ENCODE results near the gene PPP2R2D. TPM values are rescaled to one million over a fixed set of nuclear protein-coding genes. Genes with fewer than 3 reads are reported as not detected.

The PPP2R2D gene
- total RNA-seq, 1 experiment from 2014 or later: 35.8 TPM

DNA sequence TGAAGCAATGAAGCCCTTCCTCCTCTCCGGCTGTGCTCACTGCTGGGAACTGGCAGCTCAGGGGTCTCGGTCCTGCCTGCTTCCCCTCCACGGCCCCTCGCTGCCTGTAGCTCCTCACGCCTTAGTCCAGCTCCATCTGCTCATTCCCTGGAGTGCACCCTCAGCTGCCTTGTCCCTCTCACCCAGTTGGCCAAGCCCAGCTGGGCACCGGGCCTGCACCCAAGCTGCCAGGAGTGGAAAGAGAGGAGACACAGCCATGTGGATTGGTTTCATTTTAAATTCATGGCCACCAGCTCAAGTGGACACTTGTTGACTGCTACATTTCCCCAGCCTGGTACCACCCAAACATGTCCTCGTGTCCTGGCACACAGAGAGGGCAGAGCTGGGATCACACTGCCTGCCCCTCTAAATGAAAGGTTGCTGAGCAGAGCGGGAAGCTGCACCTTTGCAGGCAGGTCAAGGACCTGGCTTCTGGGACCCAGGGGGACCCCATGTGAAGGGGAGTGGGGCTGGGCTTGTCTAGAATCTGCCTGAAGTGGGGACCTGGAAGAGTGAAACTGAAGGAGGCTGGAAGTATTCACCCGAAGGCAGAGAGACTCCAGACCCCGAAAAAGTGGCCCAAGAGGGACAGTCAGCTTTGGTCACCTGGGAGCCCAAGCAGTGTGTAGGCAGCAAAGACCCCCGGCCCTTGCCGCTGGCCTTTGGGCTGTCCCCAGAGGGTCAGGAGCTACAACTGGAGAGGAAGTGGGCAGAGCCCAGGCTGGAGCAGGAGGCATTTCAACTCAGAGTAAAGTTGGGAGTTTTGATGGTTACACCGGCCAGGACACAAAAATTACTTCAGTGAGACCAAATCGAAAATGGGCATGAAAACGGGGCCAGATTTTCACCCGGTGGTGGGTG is 95.9 kb downstream of the PPP2R2D start:
- DNase-seq (ENCODE audit: low read depth): no peak

GRCh38 chr10:131997366-131998049 is 96.7 kb downstream of the PPP2R2D start:
- peak; percentile 57 for DNase-seq (ENCODE audit: low read depth)

- DNase-seq (ENCODE audit: low read depth): no peak
Measured at GRCh38 chr10:131998050-131998844, 97.4 kb downstream of the PPP2R2D start.

- DNase-seq (ENCODE audit: low read depth): no peak
Measured at GRCh38 chr10:131998845-131999681, 98.3 kb downstream of the PPP2R2D start.

DNA sequence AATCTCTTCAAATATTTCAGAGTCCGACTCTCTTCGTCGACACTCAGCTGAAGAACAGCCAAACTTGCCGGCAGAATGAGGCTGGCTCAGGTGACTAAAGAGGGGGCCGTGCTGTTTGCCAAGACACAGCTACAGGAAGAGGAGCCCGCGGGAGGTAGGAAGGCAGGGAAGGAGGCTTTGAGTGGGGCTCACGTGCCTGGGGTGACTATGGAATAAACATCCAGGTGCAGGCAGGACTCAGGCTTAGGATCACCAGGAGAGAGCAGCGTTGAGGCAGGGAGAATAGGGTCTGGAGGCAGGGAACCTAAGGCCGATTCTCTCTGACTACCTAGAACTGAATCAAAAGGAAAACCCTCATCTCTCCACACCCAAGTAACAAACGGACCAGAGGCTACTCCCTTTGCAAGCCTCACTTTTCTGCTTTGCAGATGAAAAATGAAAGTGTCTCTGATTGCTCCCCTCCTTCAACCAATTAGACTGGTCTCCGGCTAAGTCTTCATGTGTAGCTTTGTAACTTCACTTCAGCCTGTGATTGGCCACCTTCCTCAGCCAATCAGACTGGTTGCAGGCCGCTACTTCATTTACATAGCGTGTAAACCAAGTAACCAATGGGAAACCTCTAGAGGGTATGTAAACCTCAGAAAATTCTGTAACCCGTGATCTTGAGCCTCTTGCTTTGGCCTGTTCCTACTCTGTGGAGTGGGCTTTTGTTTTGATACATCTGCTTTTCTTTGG is 100.6 kb downstream of the PPP2R2D start:
- DNase-seq (ENCODE audit: low read depth): peak; percentile 31

DNA sequence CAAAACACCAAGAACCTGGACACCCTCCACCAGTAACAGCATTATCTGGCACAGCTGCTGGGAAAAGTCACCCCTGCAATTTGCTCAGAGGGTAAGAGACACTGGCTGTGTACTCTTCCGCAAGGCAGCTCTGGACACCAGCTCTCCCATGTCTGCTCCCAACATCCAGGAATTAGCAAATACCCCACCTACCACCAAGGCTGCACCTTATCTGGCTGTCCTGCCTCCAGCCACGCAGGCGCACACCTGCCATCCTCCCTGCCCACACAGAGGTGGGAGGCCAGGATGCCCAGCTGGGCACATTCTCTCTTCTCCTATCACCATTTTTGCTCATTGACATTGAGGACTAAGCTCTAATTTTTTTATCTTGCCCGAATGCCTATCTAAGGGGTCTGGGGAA is 101.2 kb downstream of the PPP2R2D start:
- DNase-seq (ENCODE audit: low read depth): no peak

DNA sequence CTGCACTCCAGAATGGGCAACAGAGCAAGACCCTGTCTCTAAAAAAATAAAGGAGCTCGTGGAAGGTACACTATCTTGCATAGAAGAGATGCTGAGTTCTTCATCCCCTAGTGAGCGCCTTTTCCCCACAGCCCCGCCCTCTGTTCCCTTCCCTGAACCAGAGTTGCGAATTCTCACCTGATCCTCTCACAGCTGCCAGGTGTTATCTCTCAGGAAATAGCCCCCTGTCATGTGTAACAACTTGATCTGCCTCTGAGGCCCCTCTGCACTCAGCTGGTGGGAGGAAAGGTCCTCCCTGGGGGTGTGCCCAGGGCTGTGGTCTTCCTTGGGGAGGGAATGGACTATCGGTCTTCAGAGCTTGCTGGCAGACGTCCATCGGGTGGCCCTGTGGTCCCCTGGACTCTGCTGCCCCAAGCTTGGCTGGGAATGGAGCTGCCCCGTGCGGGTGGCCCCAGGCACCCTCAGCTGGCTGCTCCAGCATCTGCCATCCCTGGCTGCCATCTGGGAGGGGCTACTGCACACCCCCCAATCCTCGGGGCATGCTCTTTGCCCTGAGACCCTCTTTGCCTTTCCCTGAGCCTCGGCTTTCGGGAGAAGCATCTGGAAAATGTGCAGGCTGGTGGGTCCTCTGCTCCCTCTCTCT is 102.6 kb downstream of the PPP2R2D start:
- no peak for DNase-seq (ENCODE audit: low read depth)

DNA sequence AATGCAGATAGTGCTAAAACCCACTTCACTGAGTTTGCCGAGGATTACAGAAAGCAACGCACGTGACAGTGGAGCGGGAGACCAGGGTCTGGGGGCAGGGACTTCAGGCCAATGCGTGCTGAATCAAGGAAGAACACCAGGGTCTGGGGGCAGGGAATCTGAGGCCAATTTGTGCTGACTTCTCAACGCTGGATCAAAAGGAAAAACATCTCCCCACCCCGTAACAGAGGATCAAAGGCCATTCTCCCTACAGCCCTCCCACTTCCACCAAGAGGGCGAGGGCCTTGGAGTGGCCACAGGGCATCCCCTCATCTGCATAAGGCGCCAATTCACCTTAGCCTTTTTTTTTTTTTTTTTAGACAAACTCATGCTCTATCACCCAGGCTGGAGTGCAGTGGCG is 103.2 kb downstream of the PPP2R2D start:
- no peak for DNase-seq (ENCODE audit: low read depth)

- no peak for DNase-seq (ENCODE audit: low read depth)
Measured at GRCh38 chr10:132005147-132005546, 104.3 kb downstream of the PPP2R2D start.

DNA sequence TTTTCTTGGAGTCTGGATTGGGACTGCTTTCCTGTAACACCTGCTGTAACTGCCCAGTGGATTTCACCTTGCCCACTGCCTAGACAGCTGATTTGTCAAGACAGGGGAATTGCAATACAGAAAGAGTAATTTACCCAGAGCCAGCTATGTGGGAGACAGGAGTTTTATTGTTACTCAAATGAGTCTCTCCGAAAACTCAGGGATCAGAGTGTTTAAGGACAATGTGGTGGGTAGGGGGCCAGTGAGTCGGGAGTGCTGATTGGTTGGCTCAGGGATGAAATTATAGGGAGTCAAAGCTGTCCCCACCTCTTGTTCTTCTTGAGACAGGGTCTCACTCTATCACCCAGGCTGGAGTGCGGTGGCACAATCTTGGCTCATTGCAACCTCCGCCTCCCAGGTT is 106.2 kb downstream of the PPP2R2D start:
- DNase-seq (ENCODE audit: low read depth): no peak

DNA sequence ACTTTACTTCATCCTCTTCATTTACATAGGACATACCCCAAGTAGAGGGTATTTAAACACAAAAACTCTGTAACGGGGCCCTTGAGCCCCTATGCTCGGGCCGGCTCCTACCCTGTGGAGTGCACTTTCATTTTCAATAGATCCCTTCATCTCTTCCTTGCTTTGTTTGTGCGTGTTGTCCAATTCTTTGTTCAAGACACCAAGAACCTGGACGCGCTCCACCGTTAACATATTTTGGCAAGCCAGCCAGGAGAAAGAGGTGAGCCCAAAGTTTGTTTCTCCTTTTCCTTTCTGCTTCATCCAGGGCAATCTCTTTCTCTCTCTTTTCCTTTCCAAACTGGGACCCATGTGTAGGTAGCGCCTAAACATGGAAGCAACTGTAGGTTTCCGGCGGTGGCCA is 106.9 kb downstream of the PPP2R2D start:
- no peak for DNase-seq (ENCODE audit: low read depth)

Other genes with a start within 250 kb of the PPP2R2D start
- 425 and 456 TPM in 2 replicates for gene BNIP3, start 80.9 kb downstream of the PPP2R2D start, total RNA-seq (2014; rRNA removed)
- not detected in 2 replicates for gene JAKMIP3, start 164.9 kb downstream of the PPP2R2D start, total RNA-seq (2014; rRNA removed)

Measured in LHCN-M2 (cell line).